ENCODE results near the gene MMD2.

MMD2 gene

GRCh38 chr7:4929005-4929404 lies 30.0 kb downstream of the MMD2 start (continued):
- TF ChIP-seq, protein P1, sequence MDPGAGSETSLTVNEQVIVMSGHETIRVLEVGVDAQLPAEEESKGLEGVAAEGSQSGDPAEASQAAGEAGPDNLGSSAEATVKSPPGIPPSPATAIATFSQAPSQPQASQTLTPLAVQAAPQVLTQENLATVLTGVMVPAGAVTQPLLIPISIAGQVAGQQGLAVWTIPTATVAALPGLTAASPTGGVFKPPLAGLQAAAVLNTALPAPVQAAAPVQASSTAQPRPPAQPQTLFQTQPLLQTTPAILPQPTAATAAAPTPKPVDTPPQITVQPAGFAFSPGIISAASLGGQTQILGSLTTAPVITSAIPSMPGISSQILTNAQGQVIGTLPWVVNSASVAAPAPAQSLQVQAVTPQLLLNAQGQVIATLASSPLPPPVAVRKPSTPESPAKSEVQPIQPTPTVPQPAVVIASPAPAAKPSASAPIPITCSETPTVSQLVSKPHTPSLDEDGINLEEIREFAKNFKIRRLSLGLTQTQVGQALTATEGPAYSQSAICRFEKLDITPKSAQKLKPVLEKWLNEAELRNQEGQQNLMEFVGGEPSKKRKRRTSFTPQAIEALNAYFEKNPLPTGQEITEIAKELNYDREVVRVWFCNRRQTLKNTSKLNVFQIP (CRISPR knock-in tag; IDR thresholded peaks at IDR 0.05; ENCODE audit: borderline replicate concordance, low read depth) = no peak
- TF ChIP-seq ZNF565 (CRISPR knock-in tag; conservative IDR thresholded peaks at IDR 0.05; ENCODE audit: low read depth) (no peak), OSR1 (CRISPR knock-in tag; IDR thresholded peaks at IDR 0.05) (no peak), GLIS3 (CRISPR knock-in tag; IDR thresholded peaks at IDR 0.05) (no peak), CSDC2 (CRISPR knock-in tag; IDR thresholded peaks at IDR 0.05) (no peak), SNAI2 (CRISPR knock-in tag; IDR thresholded peaks at IDR 0.05) (no peak)

GRCh38 chr7:4928445-4928844 lies 30.5 kb downstream of the MMD2 start:
- no peak for TF ChIP-seq CSRNP3 (CRISPR knock-in tag; IDR thresholded peaks at IDR 0.05)
- TF ChIP-seq PPARA (CRISPR knock-in tag; IDR thresholded peaks at IDR 0.05; ENCODE audit: borderline replicate concordance) = no peak
- TF ChIP-seq OSR1 (CRISPR knock-in tag; IDR thresholded peaks at IDR 0.05) = no peak
- TF ChIP-seq ZFP3 (CRISPR knock-in tag; IDR thresholded peaks at IDR 0.05) = no peak
- no peak for TF ChIP-seq ZNF8 (CRISPR knock-in tag; IDR thresholded peaks at IDR 0.05)
- TF ChIP-seq ZFP30 (CRISPR knock-in tag; IDR thresholded peaks at IDR 0.05) = no peak
- no peak for TF ChIP-seq ISL1 (CRISPR knock-in tag; IDR thresholded peaks at IDR 0.05)
- TF ChIP-seq TCF4 (CRISPR knock-in tag; IDR thresholded peaks at IDR 0.05; ENCODE audit: borderline replicate concordance) = no peak
- TF ChIP-seq TOX (CRISPR knock-in tag; IDR thresholded peaks at IDR 0.05; ENCODE audit: borderline replicate concordance) = no peak
- no peak for TF ChIP-seq ZC3H10 (CRISPR knock-in tag; IDR thresholded peaks at IDR 0.05)
- TF ChIP-seq, protein P2, sequence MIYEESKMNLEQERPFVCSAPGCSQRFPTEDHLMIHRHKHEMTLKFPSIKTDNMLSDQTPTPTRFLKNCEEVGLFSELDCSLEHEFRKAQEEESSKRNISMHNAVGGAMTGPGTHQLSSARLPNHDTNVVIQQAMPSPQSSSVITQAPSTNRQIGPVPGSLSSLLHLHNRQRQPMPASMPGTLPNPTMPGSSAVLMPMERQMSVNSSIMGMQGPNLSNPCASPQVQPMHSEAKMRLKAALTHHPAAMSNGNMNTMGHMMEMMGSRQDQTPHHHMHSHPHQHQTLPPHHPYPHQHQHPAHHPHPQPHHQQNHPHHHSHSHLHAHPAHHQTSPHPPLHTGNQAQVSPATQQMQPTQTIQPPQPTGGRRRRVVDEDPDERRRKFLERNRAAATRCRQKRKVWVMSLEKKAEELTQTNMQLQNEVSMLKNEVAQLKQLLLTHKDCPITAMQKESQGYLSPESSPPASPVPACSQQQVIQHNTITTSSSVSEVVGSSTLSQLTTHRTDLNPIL (CRISPR knock-in tag; IDR thresholded peaks at IDR 0.05; ENCODE audit: low read depth) = no peak
- no peak for TF ChIP-seq RARB (CRISPR knock-in tag; IDR thresholded peaks at IDR 0.05)
- TF ChIP-seq GLIS3 (CRISPR knock-in tag; IDR thresholded peaks at IDR 0.05) = no peak
- TF ChIP-seq ZNF565 (CRISPR knock-in tag; conservative IDR thresholded peaks at IDR 0.05; ENCODE audit: low read depth) = no peak
- no peak for TF ChIP-seq ESRRG (CRISPR knock-in tag; IDR thresholded peaks at IDR 0.05)
- TF ChIP-seq TSHZ2 (CRISPR knock-in tag; IDR thresholded peaks at IDR 0.05) = no peak
- no peak for TF ChIP-seq SNAI2 (CRISPR knock-in tag; IDR thresholded peaks at IDR 0.05)
- no peak for TF ChIP-seq ARNTL (CRISPR knock-in tag; IDR thresholded peaks at IDR 0.05; ENCODE audit: borderline replicate concordance, low read depth)
- no peak for TF ChIP-seq ZNF70 (CRISPR knock-in tag; IDR thresholded peaks at IDR 0.05)
- ATAC-seq = no peak

DNA sequence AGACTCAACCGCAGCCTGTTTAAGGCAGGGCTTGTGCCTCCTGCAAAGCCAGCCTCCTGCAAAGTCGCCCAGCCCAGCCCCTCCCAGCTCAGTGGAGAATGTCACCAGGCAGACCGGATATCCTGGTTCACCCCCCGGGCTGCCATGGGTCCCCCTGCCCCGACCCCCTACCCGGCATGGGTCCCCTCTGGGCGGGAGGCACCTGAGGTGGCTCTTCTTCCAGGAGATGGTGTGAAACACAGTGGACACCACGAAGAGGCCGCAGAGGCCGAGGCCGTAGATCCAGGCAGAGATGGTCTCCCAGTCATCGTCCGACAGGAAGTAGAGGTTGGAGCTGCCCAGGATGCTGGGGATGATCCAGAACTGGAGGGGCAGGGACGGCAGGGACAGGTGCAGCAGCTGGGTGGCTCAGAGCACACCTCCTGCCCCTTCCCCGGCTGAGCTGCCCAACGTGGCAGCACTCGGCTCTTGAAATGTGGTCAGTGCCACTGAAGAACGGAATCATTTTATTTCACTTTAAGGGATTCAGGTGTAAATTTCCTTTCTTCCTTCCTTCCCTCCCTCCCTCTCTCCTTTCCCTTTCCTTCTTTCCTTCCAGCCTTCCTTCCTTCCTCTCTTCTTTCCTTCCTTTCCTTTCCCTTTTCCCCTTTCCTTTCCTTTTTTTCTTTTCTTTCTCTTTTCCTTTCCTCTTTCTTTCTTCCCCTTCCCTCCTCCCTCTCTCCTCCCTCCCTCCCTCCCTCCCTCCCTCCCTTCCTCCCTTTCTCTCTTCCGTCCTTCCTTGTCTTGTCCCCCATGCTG lies 38.8 kb downstream of the MMD2 start:
- no peak for TF ChIP-seq ZNF565 (CRISPR knock-in tag; conservative IDR thresholded peaks at IDR 0.05; ENCODE audit: low read depth)
- TF ChIP-seq, protein P1 (CRISPR knock-in tag; IDR thresholded peaks at IDR 0.05; ENCODE audit: borderline replicate concordance, low read depth) = no peak
- no peak for TF ChIP-seq TOX (CRISPR knock-in tag; IDR thresholded peaks at IDR 0.05; ENCODE audit: borderline replicate concordance)
- TF ChIP-seq SNAI2 (CRISPR knock-in tag; IDR thresholded peaks at IDR 0.05) = no peak
- no peak for TF ChIP-seq ARNTL (CRISPR knock-in tag; IDR thresholded peaks at IDR 0.05; ENCODE audit: borderline replicate concordance, low read depth)
- TF ChIP-seq ZNF8 (CRISPR knock-in tag; IDR thresholded peaks at IDR 0.05) = no peak
- TF ChIP-seq CSRNP3 (CRISPR knock-in tag; IDR thresholded peaks at IDR 0.05) = no peak
- no peak for TF ChIP-seq ESRRG (CRISPR knock-in tag; IDR thresholded peaks at IDR 0.05)
- no peak for TF ChIP-seq PPARA (CRISPR knock-in tag; IDR thresholded peaks at IDR 0.05; ENCODE audit: borderline replicate concordance)
- TF ChIP-seq RARB (CRISPR knock-in tag; IDR thresholded peaks at IDR 0.05) = no peak
- no peak for TF ChIP-seq GLIS3 (CRISPR knock-in tag; IDR thresholded peaks at IDR 0.05)
- TF ChIP-seq ZNF70 (CRISPR knock-in tag; IDR thresholded peaks at IDR 0.05) = no peak
- TF ChIP-seq ZC3H10 (CRISPR knock-in tag; IDR thresholded peaks at IDR 0.05) = no peak
- TF ChIP-seq, protein P2 (CRISPR knock-in tag; IDR thresholded peaks at IDR 0.05; ENCODE audit: low read depth) = no peak
- TF ChIP-seq ISL1 (CRISPR knock-in tag; IDR thresholded peaks at IDR 0.05) = no peak
- no peak for TF ChIP-seq BACH2 (CRISPR knock-in tag; IDR thresholded peaks at IDR 0.05; ENCODE audit: borderline replicate concordance)
- no peak for TF ChIP-seq ZFP30 (CRISPR knock-in tag; IDR thresholded peaks at IDR 0.05)
- ATAC-seq = no peak; the same call in 2 of the 3 replicates

Data from SK-N-SH treated with all-trans-retinoic acid at 6 μM for 48 hours (cell line).